GM18520 (cell line): ENCODE data around the gene DTD2.
"Not testable (repeated sequence)": the region's sequence is repeated elsewhere in the genome, so short reads cannot be mapped to it uniquely, and the experiment has no call there.

Experiments
- ATAC-seq: cut with Tn5 transposase; IDR thresholded peaks from one replicate; pipeline ENCODE4 v1.9.1; 2021; ENCODE audit not compliant: unreplicated experiment

Gene DTD2

DNA sequence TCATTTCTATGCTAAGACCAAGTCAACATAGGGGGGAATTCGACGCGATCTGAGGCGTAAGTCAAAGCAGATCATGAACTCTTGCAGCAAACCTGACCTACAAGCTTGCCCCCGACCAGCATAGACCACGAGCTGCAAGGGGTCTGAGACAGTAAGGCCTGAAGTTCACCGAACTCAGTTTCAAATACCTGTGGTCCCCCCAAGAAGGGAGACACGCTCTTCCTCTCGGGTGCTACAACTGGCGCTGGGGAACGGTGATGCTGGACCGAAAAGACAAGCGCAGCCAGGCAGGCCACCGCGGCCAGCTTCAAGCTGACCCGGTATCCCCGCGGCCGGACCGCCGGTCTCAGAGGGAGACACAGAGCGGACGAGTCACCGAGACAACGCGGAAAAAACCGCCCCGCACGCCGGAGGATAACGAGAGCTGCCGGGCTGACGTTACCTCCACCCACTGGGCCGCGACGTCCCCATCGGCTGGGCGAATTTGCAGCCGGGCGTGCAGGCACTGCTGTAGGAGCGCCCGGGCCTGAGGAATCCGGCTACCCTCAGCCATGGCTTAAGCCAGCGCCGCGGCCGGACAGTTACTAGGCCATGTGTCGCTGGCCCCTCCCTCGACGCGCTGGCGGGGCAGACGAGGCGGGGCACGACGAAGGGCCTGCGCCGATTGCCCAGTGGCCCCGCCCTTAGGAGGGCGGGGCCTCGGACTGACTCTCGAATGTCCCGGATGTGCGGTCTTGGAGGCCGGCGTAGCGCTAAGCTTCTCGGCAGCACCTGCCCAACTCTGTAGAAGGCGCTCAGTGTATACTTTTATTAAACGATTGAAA lies at the start of gene DTD2:
Gene DTD2 (minus strand): TSS at position 666 of the 824 bp plus-strand sequence. CDS start 113 bp downstream, at position 553.
- peak; percentile 98 for ATAC-seq

DNA sequence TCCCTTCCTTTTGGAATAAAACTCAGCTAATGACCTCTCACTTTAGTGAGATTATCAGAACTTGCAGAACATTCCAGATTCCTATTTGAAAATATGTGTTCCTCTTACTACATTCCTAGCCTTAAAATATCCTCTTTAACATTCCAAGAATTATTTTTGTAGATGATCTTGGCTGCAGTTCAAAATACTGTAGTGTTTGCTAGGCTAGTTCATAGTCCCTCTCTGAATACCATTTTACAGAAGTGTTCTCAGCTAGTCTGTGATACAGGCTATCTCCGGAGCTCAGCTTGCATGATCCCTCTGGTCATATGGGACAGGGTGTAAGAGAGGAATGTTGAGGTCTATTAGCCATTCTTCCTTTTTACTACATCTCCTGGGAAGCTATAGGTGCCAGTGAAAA lies 48.1 kb upstream of the DTD2 start:
- no peak for ATAC-seq

- ATAC-seq, result no peak
Measured at GRCh38 chr14:31501870-31502269, 44.6 kb upstream of the DTD2 start.

- no peak for ATAC-seq
Measured at GRCh38 chr14:31492759-31493498, 35.6 kb upstream of the DTD2 start.

DNA sequence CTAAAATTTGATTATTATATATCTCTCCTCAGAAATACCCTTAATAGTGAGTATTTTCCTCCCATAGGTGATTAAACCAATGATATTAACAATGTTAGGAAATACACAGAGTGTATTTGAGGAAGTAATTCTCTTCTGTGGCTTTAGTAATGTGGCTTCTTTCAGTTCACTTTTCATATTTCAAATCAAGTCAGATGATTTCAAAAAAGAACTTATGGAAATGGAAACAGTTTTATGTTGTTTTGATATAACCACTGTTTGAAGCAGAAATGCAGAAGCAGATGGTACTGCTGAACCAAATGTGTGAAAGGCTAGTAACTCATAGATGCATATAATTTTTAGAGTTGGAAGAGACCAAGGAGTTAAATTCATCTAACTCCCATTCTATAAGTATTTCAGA lies 32.4 kb upstream of the DTD2 start:
- no peak for ATAC-seq

DNA sequence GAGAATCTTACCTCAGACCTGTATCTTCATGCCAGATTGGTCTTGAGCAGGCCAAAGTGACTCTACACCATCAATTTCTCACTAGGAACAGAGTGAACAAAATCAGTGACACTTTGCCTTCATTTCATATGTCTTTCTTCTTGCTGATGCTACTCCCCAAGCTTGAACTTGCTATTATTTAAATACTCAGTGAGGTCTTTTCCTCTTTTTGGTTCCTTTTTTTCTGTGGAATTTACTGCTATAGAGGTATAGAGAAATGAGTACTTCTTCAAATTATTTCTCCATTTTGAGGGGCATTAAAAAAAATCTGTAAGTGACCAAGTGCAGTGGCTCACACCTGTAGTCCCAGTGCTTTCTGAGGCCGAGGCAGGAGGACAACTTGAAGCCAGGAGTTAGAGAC lies 30.6 kb upstream of the DTD2 start, which contains the start of gene GPR33:
Gene GPR33 (minus strand): TSS at position 154 of the 400 bp plus-strand sequence. CDS start 4,074 bp downstream, outside the sequence.
- ATAC-seq, result no peak

GRCh38 chr14:31486764-31487163 lies 29.5 kb upstream of the DTD2 start:
- no peak for ATAC-seq

DNA sequence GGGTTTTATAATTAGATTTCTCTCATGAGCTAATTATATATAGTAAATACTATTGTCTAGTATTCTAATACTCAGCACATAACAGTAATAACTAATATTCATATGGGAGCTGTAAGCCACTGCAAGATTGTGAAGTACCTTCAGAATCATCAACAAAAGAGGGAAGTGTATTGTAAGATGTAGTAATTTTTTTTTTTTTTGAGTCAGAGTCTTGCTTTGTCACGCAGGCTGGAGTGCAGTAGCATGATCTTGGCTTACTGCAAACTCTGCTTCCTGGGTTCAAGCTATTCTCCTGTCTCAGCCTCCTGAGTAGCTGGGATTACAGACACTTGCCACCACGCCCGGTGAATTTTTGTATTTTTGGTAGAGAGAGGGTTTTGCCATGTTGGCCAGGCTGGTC lies 27.4 kb upstream of the DTD2 start:
- no peak for ATAC-seq

DNA sequence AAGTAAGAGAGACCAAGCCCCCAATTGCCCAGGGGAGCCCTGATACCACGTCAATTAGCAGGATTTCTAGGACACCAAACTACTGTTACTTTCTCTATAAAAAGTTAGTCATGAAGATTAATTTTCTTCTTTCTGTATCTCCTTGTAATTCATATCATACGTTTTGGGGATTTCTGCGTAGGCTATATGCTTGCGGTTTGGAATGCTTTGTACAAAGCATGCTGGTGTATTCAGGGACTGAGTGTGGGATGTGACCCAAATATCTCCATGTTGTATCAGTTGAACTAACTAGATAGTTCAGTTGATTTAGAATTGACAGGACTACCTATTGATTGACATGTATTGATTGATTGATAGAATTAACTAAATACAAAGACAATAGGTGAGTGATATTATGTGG lies 22.9 kb upstream of the DTD2 start:
- no peak for ATAC-seq

GRCh38 chr14:31479027-31479426 lies 21.7 kb upstream of the DTD2 start:
- no peak for ATAC-seq

DNA sequence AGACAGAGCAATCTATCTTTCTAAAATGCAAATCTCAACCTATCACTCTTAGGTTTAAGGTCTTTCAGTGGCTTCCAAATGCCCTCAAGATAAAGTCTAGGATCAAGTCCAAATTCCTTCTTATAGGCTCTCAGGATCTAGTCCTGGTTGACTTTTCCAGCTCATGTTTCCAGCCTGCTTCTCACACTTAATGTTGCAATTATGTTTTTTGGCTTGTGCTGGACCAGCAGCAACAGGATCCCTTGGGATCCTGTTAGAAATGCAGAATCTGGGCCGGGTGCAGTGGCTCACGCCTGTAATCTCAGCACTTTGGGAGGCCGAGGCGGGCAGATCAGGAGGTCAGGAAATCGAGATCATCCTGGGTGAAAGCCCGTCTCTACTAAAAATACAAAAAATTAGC lies 19.9 kb upstream of the DTD2 start:
- no peak for ATAC-seq

GRCh38 chr14:31476131-31476866 lies 19.0 kb upstream of the DTD2 start:
- ATAC-seq, result no peak

- no peak for ATAC-seq
Measured at GRCh38 chr14:31466554-31466953, 9.2 kb upstream of the DTD2 start.

GRCh38 chr14:31465111-31465510 lies 7.8 kb upstream of the DTD2 start:
- ATAC-seq, result no peak

DNA sequence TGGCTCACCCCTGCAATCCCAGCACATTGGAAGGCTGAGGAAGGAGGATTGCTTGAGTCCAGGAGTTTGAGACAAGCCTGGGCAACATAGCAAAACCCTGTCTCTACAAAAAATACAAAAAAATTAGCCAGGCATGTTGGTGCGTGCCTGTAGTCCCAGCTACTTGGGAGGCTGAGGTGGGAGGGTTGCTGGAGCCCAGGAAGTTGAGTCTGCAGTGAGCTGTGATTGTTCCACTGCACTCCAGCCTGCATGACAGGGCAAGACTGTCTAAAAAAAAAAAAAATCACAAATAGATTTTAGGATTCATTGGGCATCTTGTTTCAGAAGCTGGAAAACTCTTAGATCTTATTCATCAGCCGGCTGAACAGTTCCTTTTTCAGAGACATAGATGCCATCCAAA lies 5.1 kb upstream of the DTD2 start:
- not testable (repeated sequence) for ATAC-seq

DNA sequence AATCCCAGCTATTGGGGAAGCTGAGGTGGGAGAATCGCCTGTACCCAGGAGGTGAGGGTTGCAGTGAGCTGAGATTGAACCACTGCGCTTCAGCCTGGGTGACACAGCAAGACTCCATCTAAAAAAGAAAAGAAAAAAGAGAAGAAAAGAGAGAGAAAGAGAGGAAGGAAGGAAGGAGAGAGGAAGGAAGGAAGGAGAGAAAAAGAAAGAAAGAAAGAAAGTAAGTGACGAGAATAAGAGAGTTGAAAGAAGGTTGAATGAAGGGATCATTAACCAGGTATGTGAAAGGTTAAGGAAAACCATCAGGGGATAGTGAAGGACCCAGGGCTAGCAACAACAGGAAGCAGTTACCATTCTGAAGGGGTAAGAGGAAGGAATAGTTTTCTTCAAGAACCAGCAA lies 4.2 kb upstream of the DTD2 start:
- no peak for ATAC-seq

DNA sequence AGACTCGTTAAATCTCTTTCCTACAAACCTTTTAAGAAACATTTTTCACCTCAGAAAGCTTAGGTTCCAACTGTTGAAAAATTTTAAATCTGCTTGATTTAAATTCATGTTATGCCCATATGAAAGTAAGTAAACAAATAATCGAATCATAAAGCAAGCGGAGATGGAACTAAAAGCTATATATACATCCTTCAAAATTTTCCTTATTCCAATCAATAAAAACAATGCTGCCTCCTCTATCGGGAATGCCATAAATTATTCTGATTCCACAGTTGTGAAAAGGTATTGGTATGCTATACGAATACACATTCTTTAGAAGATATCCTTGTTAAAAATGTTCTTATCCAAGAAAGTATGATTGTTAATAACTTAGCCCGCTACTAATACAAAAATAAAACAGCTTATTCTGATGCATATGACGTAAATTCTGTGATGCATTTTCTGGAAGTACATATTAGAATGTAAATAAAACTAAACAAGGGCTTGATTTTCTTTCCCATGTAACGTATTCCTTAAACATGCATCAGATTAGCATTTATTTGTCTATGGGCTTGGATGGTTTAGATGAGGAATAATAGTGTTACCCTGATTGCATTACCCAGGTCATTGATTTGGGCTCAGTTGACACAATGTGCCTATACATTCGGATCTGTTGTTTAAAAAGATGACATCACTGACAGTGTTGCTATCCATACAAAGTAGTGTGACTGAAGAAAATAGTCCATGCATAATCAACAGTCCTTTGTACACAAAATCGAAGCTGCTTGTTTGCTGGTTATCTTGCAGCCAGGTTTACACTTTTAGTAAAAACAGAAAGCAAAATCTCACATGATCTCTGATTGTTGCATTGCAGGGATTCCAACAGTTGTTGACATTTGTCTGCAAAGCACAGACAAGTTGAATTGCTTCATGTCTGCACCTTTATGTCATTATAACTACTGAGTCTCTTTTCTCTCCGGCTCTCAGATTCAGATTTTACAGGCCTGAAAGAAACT lies 656 bp upstream of the DTD2 start:
- no peak for ATAC-seq

- ATAC-seq, result peak; percentile 46
Measured at GRCh38 chr14:31449971-31450610, 7.2 kb downstream of the DTD2 start.

- no peak for ATAC-seq
Measured at GRCh38 chr14:31449136-31449535, 8.2 kb downstream of the DTD2 start.

GRCh38 chr14:31445703-31446102 lies 11.6 kb downstream of the DTD2 start:
- ATAC-seq, result no peak
